Epithelial cell of esophagus (primary cell): Measurements from ENCODE around the gene ITPK1.

Experiments
- DNase-seq: peaks from one replicate; pipeline ENCODE4 v3.0.0; 2010; ENCODE audit warnings: low read depth
- H3K4me3 ChIP-seq: 2 replicates; pipeline ENCODE4 v1.5.1; 2011; ENCODE audit warnings: mild to moderate bottlenecking, low read length, control low read depth
- CTCF ChIP-seq: IDR thresholded peaks from 2 replicates; pipeline ENCODE4 v1.5.1; 2011; ENCODE audit warnings: low read depth, mild to moderate bottlenecking, low read length, control low read depth, inconsistent platforms; ENCODE audit not compliant: insufficient read depth; ENCODE audit errors: missing control alignments

ITPK1 gene

GRCh38 chr14:92934196-92935085 is 181.3 kb downstream of the ITPK1 start:
- DNase-seq = no peak

GRCh38 chr14:92933481-92933880 is 182.2 kb downstream of the ITPK1 start:
- no peak for DNase-seq
- TF ChIP-seq CTCF = no peak
- no peak overlapping the region for H3K4me3 ChIP-seq

More at GRCh38 chr14:92934196-92935085, 181.3 kb downstream of the ITPK1 start:
- H3K4me3 ChIP-seq = no peak overlapping the region
- no peak for TF ChIP-seq CTCF

- no peak for DNase-seq
- no peak for TF ChIP-seq CTCF
- no peak overlapping the region for H3K4me3 ChIP-seq
Measured at GRCh38 chr14:92932448-92933395, 183.0 kb downstream of the ITPK1 start.

GRCh38 chr14:92931681-92932447 is 183.9 kb downstream of the ITPK1 start:
- DNase-seq = no peak
- no peak for TF ChIP-seq CTCF
- H3K4me3 ChIP-seq = no peak overlapping the region

- H3K4me3 ChIP-seq = no peak overlapping the region
- TF ChIP-seq CTCF = no peak
- DNase-seq = peak; percentile 73
Measured at GRCh38 chr14:92930737-92931602, 184.8 kb downstream of the ITPK1 start.
